Left lung (tissue), 14 donors: ENCODE measurements around the gene TAF7L. TPM values are rescaled to one million over a fixed set of nuclear protein-coding genes. Genes with fewer than 3 reads are reported as not detected.
"Not testable (repeated sequence)": the region's sequence is repeated elsewhere in the genome, so short reads cannot be mapped to it uniquely, and the experiment has no call there.

ENCODE experiments used
- ATAC-seq: fragments of 200-7000 bp; cut with Tn5 transposase; one replicate; pipeline ENCODE4 v1.9.1; 2020; ENCODE audit warnings: moderate library complexity
- DNase-seq, 4 donors: peaks; one replicate each; pipeline ENCODE4 v3.0.0-alpha.2; 2013 to 2020
- H3K27ac ChIP-seq, 2 donors: fragments of 200-600 bp; sonication (generic) in 1 of 2; one replicate each; pipeline versions ENCODE4 v1.5.0 to v1.8.0; 2020 to 2021
- H3K27me3 ChIP-seq, 2 donors: fragments of 200-600 bp; sonication (generic) in 1 of 2; one replicate each; pipeline versions ENCODE4 v1.5.0 to v1.8.0; 2020 to 2021
- H3K36me3 ChIP-seq, 2 donors: fragments of 200-600 bp; sonication (generic) in 1 of 2; one replicate each; pipeline versions ENCODE4 v1.5.0 to v1.8.0; 2020 to 2021
- H3K4me1 ChIP-seq, 2 donors: fragments of 200-600 bp; one replicate each; pipeline ENCODE4 v1.8.0; 2021
- H3K4me3 ChIP-seq, 2 donors: fragments of 200-600 bp; sonication (generic) in 1 of 2; one replicate each; pipeline versions ENCODE4 v1.5.0 to v1.8.0; 2020 to 2021; ENCODE audit warnings: mild to moderate bottlenecking in 1 of 2
- H3K9me3 ChIP-seq, 2 donors: fragments of 200-600 bp; sonication (generic) in 1 of 2; one replicate each; pipeline versions ENCODE4 v1.5.0 to v1.8.0; 2020 to 2021
- CTCF ChIP-seq, 2 donors: fragments of 200-600 bp; sonication (generic) in 1 of 2; IDR thresholded peaks; one replicate each; pipeline versions ENCODE4 v1.5.0 to v1.8.0; 2021; ENCODE audit warnings: antibody characterized with exemption in 2 of 2
- intact Hi-C, 2 donors: fragments of 100-400 bp; cut with DNase I; formaldehyde crosslinking; loops; one replicate each; pipeline versions ENCODE4 v1.11.2 to v1.14.2; 2022
- long read RNA-seq, 12 donors: library from polyadenylated mRNA in 2 of 12; unstranded in 2 of 12; transcript quantifications; one replicate each; pipeline ENCODE4 v2.0.0 and lab custom pipeline, GENCODE V29; 2019 to 2026
- polyA plus RNA-seq, 6 donors: library from polyadenylated mRNA; unstranded; fragments of 120-200 nt; gene quantifications; one replicate each; pipeline ENCODE4 v1.2.1, GENCODE V29; 2013; ENCODE audit not compliant: insufficient read length in 6 of 6
- total RNA-seq, 2 donors: library from RNA; stranded (reverse); fragmentation: NEBNext Ultra II Directional; extraction: Animal tissue kit (Norgen Biotek cat#: 25700); gene quantifications; one replicate each; pipeline ENCODE4 v1.2.1, GENCODE V29; 2021
- donor health status: DM: no; HTN: yes; CAD: no.
- donor health status: DM: no; HTN: no; CAD: no.

The TAF7L gene
- not detected for total RNA-seq
- polyA plus RNA-seq = under 1 TPM; 0.25 to 0.89 (median 0.39) TPM
- long read RNA-seq, donor 1 = 0 reads
- long read RNA-seq, donor 2 = 0 reads
- long read RNA-seq, donor 3 = 0 reads
- long read RNA-seq, donor 4 = 0 reads
- long read RNA-seq, donor 5 = 0 reads
- long read RNA-seq, donor 6 = 0 reads
- long read RNA-seq, donor 7 = 0 reads
- long read RNA-seq, donor 8 = 0 reads
- long read RNA-seq, donor 9 = 0 reads
- long read RNA-seq, donor 10 = 0 reads
- long read RNA-seq, donor 11 = 0 reads
- long read RNA-seq, donor 12 = 0 reads

- intact Hi-C loops = no loop called here
- ATAC-seq = peak; percentile 29
- Histone ChIP-seq H3K4me3 (no peak within 1 kb of the TSS), H3K27me3 (peaks cover 12 to 15% of the 10 kb centered on the region in 2 donors), H3K9me3 (no peaks in the 10 kb centered on the region), H3K4me1 (no peaks in the 10 kb centered on the region), H3K27ac (no peak within 1 kb of the TSS), H3K36me3 (no peaks in the 10 kb centered on the region)
- DNase-seq = peak in 2 of 4 donors; percentile 3 to 54
- TF ChIP-seq CTCF (IDR thresholded peaks at IDR 0.05) = no peak
Measured at GRCh38 chrX:101290957-101291603, at the start of gene TAF7L. TSS of gene TAF7L (minus strand) at chrX:101291334. CDS start at chrX:101287543, 3,791 bp downstream.

- H3K36me3 ChIP-seq = no peaks in the 10 kb centered on the region
- DNase-seq (no peak), ATAC-seq (no peak)
- no peaks in the 10 kb centered on the region for H3K9me3 ChIP-seq
- H3K27me3 ChIP-seq = no peaks in the 10 kb centered on the region
- no peak for TF ChIP-seq CTCF (IDR thresholded peaks at IDR 0.05)
- H3K4me1 ChIP-seq = no peaks in the 10 kb centered on the region
- intact Hi-C loops = no loop called here
- no peak overlapping the region for H3K27ac ChIP-seq
- H3K4me3 ChIP-seq = no peak overlapping the region
Measured at GRCh38 chrX:101337776-101338271, 46.7 kb upstream of the TAF7L start.

GRCh38 chrX:101334310-101334709 lies 43.2 kb upstream of the TAF7L start:
- H3K27me3 ChIP-seq, intact Hi-C loops, ATAC-seq, H3K27ac ChIP-seq, H3K4me1 ChIP-seq, H3K4me3 ChIP-seq, H3K9me3 ChIP-seq, H3K36me3 ChIP-seq, DNase-seq: not testable (repeated sequence)

- ATAC-seq, DNase-seq, H3K4me3 ChIP-seq, intact Hi-C loops, H3K27me3 ChIP-seq, H3K9me3 ChIP-seq, H3K27ac ChIP-seq, H3K36me3 ChIP-seq, H3K4me1 ChIP-seq: not testable (repeated sequence)
Measured at GRCh38 chrX:101326600-101326999, 35.5 kb upstream of the TAF7L start.

- intact Hi-C loops = no loop called here
- H3K4me1 ChIP-seq = no peaks in the 10 kb centered on the region
- H3K9me3 ChIP-seq = no peaks in the 10 kb centered on the region
- H3K36me3 ChIP-seq = no peaks in the 10 kb centered on the region
- ATAC-seq (no peak), DNase-seq (no peak)
- H3K4me3 ChIP-seq = no peak overlapping the region
- no peak overlapping the region for H3K27ac ChIP-seq
- no peaks in the 10 kb centered on the region for H3K27me3 ChIP-seq
- no peak for TF ChIP-seq CTCF (IDR thresholded peaks at IDR 0.05)
Measured at GRCh38 chrX:101303790-101304189, 12.7 kb upstream of the TAF7L start.

- H3K27ac ChIP-seq, intact Hi-C loops, ATAC-seq, H3K4me1 ChIP-seq, H3K36me3 ChIP-seq, H3K9me3 ChIP-seq, DNase-seq, H3K4me3 ChIP-seq: not testable (repeated sequence)
- peaks cover 11 to 12% of the 10 kb centered on the region in 2 donors for H3K27me3 ChIP-seq
Measured at GRCh38 chrX:101295603-101296002, 4.5 kb upstream of the TAF7L start.
